Measurements from ENCODE around the gene SAFB2.

Gene SAFB2

DNA sequence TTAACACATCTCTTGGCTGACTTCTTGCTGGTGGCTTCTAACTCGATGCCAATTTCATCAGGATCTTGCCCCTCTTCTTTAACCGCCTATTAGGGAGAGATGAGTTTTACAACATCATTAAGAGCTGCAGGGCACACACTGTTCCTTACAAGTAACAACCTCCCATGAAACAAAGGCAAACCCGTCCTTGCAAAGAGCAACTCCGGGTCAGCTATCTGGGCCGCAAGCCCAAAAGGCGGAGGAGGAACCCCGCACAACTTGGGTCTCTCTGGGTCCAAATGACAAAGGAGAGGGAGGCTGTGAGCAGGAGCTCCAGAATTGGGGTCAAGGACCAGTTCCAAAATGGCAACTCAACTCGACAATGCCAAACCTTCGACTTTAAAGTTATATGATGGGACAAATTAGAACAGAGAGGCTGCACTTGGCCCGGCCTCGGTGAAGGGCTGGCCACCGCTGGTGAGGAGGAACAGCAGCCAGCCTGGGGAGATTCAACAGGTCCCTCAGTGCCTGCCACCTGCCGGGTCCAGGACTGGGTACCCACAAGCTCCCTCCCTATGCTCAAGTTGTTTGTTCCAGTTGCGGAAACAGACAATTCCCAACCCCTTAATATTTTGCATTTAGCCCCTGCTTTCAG lies 1.1 kb downstream of the SAFB2 start:
- DNase-seq (ENCODE audit: low read depth): no peak

DNA sequence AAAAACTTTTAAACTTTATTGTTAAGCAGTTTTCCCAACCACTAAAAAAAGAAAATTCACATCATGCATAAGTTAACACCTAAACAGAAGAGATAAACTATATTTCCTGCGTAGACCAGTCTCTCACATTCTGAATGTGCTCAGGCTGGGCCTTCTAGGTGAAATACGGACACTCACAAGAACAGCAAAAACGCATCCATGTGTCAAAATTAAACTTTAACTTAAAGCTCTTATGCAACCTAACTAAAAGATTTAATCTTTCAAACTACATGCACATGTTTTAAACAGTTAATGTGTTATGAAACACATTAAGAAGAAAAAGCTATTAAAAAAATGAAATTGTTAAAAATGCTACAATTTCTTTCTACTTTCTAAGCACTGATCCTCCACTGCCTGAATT lies 2.6 kb downstream of the SAFB2 start:
- no peak overlapping the region for H3K4me3 ChIP-seq (ENCODE audit: low read length)
- TF ChIP-seq, protein P1, sequence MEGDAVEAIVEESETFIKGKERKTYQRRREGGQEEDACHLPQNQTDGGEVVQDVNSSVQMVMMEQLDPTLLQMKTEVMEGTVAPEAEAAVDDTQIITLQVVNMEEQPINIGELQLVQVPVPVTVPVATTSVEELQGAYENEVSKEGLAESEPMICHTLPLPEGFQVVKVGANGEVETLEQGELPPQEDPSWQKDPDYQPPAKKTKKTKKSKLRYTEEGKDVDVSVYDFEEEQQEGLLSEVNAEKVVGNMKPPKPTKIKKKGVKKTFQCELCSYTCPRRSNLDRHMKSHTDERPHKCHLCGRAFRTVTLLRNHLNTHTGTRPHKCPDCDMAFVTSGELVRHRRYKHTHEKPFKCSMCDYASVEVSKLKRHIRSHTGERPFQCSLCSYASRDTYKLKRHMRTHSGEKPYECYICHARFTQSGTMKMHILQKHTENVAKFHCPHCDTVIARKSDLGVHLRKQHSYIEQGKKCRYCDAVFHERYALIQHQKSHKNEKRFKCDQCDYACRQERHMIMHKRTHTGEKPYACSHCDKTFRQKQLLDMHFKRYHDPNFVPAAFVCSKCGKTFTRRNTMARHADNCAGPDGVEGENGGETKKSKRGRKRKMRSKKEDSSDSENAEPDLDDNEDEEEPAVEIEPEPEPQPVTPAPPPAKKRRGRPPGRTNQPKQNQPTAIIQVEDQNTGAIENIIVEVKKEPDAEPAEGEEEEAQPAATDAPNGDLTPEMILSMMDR (conservative IDR thresholded peaks at IDR 0.05; ENCODE audit: low read depth, low read length): no peak
- DNase-seq (ENCODE audit: low read depth): no peak

More for the DNA sequence above, 1.1 kb downstream of the SAFB2 start:
- H3K4me3 ChIP-seq (ENCODE audit: low read length): peak overlapping the region; percentile 99
- TF ChIP-seq, protein P1 (conservative IDR thresholded peaks at IDR 0.05; ENCODE audit: low read depth, low read length): no peak

DNA sequence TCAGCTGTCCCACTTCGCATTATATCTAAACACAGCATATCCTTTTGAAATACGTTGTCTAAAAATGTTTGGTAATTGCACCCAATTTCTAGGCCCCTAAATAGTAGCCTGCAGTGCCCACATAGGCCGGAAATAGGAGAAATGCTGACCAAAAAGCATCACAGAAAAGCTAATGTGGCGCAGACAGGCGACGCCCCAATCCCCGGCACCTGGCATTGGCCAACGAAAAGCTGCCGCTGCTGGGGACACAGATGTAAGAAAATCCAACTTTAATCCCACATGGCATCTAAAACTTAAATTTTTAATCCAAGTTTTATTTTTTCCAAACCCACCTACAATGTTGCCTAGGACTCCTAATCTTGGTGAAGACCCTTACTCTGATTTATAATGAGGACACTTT lies 4.0 kb downstream of the SAFB2 start:
- TF ChIP-seq, protein P1 (conservative IDR thresholded peaks at IDR 0.05; ENCODE audit: low read depth, low read length): no peak
- no peak for DNase-seq (ENCODE audit: low read depth)
- no peak overlapping the region for H3K4me3 ChIP-seq (ENCODE audit: low read length)

DNA sequence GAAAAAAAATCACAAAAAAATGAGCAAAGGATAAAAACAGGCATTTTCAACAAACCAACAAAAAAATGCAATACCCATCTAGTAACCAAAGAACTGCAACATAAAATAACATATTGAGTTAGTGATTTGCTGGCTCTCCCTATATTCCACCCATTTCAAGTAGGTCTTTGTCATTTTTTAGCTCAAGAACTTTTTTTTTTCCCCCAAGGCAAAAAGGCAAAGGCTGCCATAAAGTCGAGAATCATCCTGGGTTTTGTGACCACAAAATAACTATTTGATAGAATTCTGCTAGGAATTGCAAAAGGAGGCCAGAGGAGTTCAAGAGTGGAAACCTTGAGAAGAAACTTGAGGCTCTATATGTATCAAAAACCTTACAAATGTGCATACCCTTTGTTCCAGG lies 5.5 kb downstream of the SAFB2 start:
- no peak overlapping the region for H3K4me3 ChIP-seq (ENCODE audit: low read length)
- TF ChIP-seq, protein P1 (conservative IDR thresholded peaks at IDR 0.05; ENCODE audit: low read depth, low read length): no peak
- no peak for DNase-seq (ENCODE audit: low read depth)

DNA sequence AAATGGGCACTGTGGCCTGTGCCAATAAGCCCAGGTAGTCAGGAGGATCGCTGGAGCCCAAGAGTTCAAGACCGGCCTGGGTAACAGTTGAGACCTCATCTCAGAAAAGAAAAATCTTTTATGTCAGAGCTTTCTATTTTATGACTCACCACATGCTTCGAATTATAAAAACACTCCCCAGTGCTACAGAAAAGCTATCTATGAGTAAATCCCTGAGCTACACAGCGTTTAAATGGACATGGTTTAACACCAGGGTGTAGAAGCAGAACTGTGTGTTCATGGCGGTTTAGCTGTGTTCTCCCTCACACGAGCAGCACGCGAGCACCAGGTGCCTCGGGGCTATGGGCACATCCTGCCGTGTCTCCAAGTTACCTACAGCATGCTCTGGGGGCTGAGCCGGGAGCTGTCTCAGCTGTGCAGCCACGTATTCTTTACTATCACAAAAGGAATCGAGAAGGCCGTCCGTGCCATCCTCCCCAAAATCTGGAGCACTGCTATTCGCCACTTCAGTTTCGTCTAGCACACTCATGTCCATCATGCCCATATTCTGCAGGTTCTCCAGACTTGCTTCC lies 6.7 kb downstream of the SAFB2 start:
- TF ChIP-seq, protein P1 (conservative IDR thresholded peaks at IDR 0.05; ENCODE audit: low read depth, low read length): no peak
- no peak for DNase-seq (ENCODE audit: low read depth)
- H3K4me3 ChIP-seq (ENCODE audit: low read length): no peak overlapping the region

DNA sequence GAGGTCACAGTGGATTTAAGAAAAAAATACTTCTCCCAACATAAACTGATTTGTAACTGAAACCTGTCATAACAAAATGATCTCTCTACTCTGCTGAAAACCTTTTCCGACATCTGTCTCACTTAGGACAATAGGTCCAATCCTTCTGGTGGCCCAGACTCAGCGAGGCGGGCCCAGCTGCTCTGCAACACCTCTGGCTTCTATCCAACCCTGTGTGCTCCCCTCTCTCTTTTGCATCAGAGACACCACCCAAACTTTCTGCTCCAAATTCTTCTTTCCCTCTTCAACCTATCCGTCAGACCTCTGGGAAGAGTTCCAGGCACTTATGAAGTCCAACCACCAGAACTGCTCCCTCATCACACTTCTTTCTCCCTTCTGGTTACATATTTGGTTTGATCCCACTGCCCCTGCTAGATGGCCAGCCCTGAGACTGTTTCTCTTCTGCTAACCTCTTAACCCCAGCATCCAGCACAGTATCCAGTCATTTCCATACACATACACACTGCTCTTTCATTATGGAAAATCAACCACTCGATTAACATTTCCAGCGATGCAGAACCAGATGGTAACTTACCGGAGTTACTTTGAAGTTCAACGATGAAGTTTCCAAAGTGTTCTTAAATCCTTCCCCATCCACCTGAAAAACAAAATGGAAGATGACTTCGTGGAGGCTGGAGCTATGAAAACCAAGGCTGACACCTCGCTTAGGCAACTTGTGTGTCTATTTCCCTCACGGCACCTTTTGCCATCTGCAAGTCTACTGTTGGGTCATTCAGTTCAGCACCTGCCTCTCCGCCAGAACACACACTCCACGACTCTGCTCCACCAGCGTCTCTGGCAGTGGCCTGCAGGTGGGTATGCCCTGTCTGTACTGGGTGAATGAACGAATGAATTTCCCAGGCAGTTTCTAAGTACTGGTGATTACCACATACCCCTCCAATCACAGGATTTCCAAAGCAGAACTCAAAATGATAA lies 9.4 kb downstream of the SAFB2 start:
- no peak overlapping the region for H3K4me3 ChIP-seq (ENCODE audit: low read length)
- TF ChIP-seq, protein P1 (conservative IDR thresholded peaks at IDR 0.05; ENCODE audit: low read depth, low read length): no peak
- no peak for DNase-seq (ENCODE audit: low read depth)

Measured in retinal pigment epithelial cell (primary cell).